Trophoblast cell (in vitro differentiated cells and primary cell): Measurements from ENCODE around the gene EXOC4.

Source experiments
- DNase-seq, 2 donors: peaks; one replicate each; pipeline ENCODE4 v3.0.0-alpha.2; 2016
- H2AFZ ChIP-seq: 2 replicates; pipeline ENCODE4 v1.6.1; 2013; ENCODE audit warnings: low read length, moderate library complexity, mild to moderate bottlenecking; ENCODE audit not compliant: insufficient read depth, poor library complexity
- H2AK5ac ChIP-seq: 2 replicates; pipeline ENCODE4 v1.6.1; 2013; ENCODE audit warnings: mild to moderate bottlenecking, low read length
- H2BK120ac ChIP-seq: 2 replicates; pipeline ENCODE4 v1.6.1; 2013; ENCODE audit warnings: low read length, mild to moderate bottlenecking, moderate library complexity; ENCODE audit not compliant: insufficient read depth, poor library complexity
- H2BK12ac ChIP-seq: 2 replicates; pipeline ENCODE4 v1.6.1; 2013; ENCODE audit warnings: mild to moderate bottlenecking, low read length, moderate library complexity
- H2BK5ac ChIP-seq: 2 replicates; pipeline ENCODE4 v1.6.1; 2013; ENCODE audit warnings: low read length, low read depth, moderate library complexity, mild to moderate bottlenecking; ENCODE audit not compliant: poor library complexity
- H3K14ac ChIP-seq: 2 replicates; pipeline ENCODE4 v1.6.1; 2013; ENCODE audit warnings: mild to moderate bottlenecking, low read length
- H3K18ac ChIP-seq: 2 replicates; pipeline ENCODE4 v1.6.1; 2013; ENCODE audit warnings: mild to moderate bottlenecking, low read length
- H3K23ac ChIP-seq: 2 replicates; pipeline ENCODE4 v1.6.1; 2013; ENCODE audit warnings: low read length
- H3K27ac ChIP-seq: 2 replicates; pipeline ENCODE4 v1.5.1; 2013; ENCODE audit warnings: low read depth, mild to moderate bottlenecking, inconsistent platforms, low read length, moderate library complexity
- H3K27me3 ChIP-seq: 2 replicates; pipeline ENCODE4 v1.6.1; 2013; ENCODE audit warnings: inconsistent platforms, mild to moderate bottlenecking, low read length, moderate library complexity; ENCODE audit not compliant: insufficient read depth
- H3K36me3 ChIP-seq, 2 experiments: 1 replicate in 1 of 2; 2 replicates in 1 of 2; pipeline ENCODE4 v1.6.1; 2013; ENCODE audit warnings: low read length in 2 of 2, mild to moderate bottlenecking in 2 of 2, moderate library complexity in 1 of 2; ENCODE audit not compliant: insufficient read depth in 2 of 2, control insufficient read depth in 1 of 2
- H3K4ac ChIP-seq: 2 replicates; pipeline ENCODE4 v1.6.1; 2013; ENCODE audit warnings: low read depth, mild to moderate bottlenecking, low read length, moderate library complexity
- H3K4me1 ChIP-seq, 2 experiments: 1 replicate in 1 of 2; 2 replicates in 1 of 2; pipeline ENCODE4 v1.6.1; 2013; ENCODE audit warnings: low read length in 2 of 2, mild to moderate bottlenecking in 2 of 2, moderate library complexity in 1 of 2; ENCODE audit not compliant: insufficient read depth in 2 of 2, control insufficient read depth in 1 of 2
- H3K4me2 ChIP-seq: 2 replicates; pipeline ENCODE4 v1.6.1; 2013; ENCODE audit warnings: inconsistent platforms, mild to moderate bottlenecking, low read length, moderate library complexity
- H3K4me3 ChIP-seq: 2 replicates; pipeline ENCODE4 v1.5.1; 2013; ENCODE audit warnings: mild to moderate bottlenecking, low read depth, low read length, inconsistent platforms
- H3K79me1 ChIP-seq: one replicate; pipeline ENCODE4 v1.6.1; 2013; ENCODE audit warnings: low read length
- H3K79me2 ChIP-seq: 2 replicates; pipeline ENCODE4 v1.6.1; 2013; ENCODE audit warnings: low read length, mild to moderate bottlenecking; ENCODE audit not compliant: control insufficient read depth, insufficient read depth, poor library complexity
- H3K9ac ChIP-seq: 2 replicates; pipeline ENCODE4 v1.6.1; 2013; ENCODE audit warnings: mild to moderate bottlenecking, low read length
- H3K9me3 ChIP-seq: 2 replicates; pipeline ENCODE4 v1.6.1; 2013; ENCODE audit warnings: low read depth, mild to moderate bottlenecking, control low read depth, inconsistent platforms, low read length; ENCODE audit not compliant: insufficient read depth
- H4K12ac ChIP-seq: 2 replicates; pipeline ENCODE4 v1.6.1; 2013; ENCODE audit warnings: low read depth, mild to moderate bottlenecking, low read length, moderate library complexity
- H4K8ac ChIP-seq: 2 replicates; pipeline ENCODE4 v1.6.1; 2013; ENCODE audit warnings: low read depth, mild to moderate bottlenecking, low read length, moderate library complexity
- H4K91ac ChIP-seq: one replicate; pipeline ENCODE4 v1.6.1; 2013; ENCODE audit warnings: low read depth, mild to moderate bottlenecking, low read length, moderate library complexity
- WGBS: extraction: QIAGEN DNeasy Blood & Tissue Kit; methylation state at CpG from one replicate; pipeline ENCODE4 v1.1.7; 2013; ENCODE audit warnings: missing lambda C conversion rate; ENCODE audit not compliant: insufficient read length, insufficient coverage; ENCODE audit errors: extremely low coverage; 5-methylcytosine and 5-hydroxymethylcytosine counted together

The EXOC4 gene

GRCh38 chr7:133871757-133872156, 618.9 kb downstream of the EXOC4 start:
- no peak overlapping the region for H2AK5ac ChIP-seq
- no peak overlapping the region for H2BK120ac ChIP-seq
- DNase-seq = no peak
- H3K23ac ChIP-seq = no peak overlapping the region
- no peaks in the 10 kb centered on the region for H3K79me1 ChIP-seq
- H2AFZ ChIP-seq = no peak overlapping the region
- no peak overlapping the region for H3K27ac ChIP-seq
- no peak overlapping the region for H4K91ac ChIP-seq
- no peak overlapping the region for H2BK12ac ChIP-seq
- H3K9me3 ChIP-seq = no peaks in the 10 kb centered on the region
- no CpG with 5 or more reads among the region's 1 CpG for WGBS
- H3K36me3 ChIP-seq = no peaks in the 10 kb centered on the region
- H2BK5ac ChIP-seq = no peak overlapping the region
- H3K79me2 ChIP-seq = no peaks in the 10 kb centered on the region
- H4K12ac ChIP-seq = no peak overlapping the region
- H3K4me1 ChIP-seq = no peaks in the 10 kb centered on the region
- no peak overlapping the region for H3K9ac ChIP-seq
- no peak overlapping the region for H3K14ac ChIP-seq
- H4K8ac ChIP-seq = no peak overlapping the region
- no peak overlapping the region for H3K4me3 ChIP-seq
- H3K18ac ChIP-seq = no peak overlapping the region
- no peaks in the 10 kb centered on the region for H3K27me3 ChIP-seq
- no peak overlapping the region for H3K4me2 ChIP-seq
- H3K4ac ChIP-seq = no peak overlapping the region

GRCh38 chr7:133873187-133873586, 620.3 kb downstream of the EXOC4 start:
- Histone ChIP-seq H3K4ac (no peak overlapping the region), H3K4me1 (no peaks in the 10 kb centered on the region), H3K9ac (no peak overlapping the region), H3K9me3 (no peaks in the 10 kb centered on the region), H3K4me2 (no peak overlapping the region), H3K27ac (no peak overlapping the region), H3K23ac (no peak overlapping the region), H2AFZ (no peak overlapping the region), H2BK120ac (no peak overlapping the region), H3K14ac (no peak overlapping the region), H4K91ac (no peak overlapping the region), H4K8ac (no peak overlapping the region), H3K27me3 (no peaks in the 10 kb centered on the region), H2BK5ac (no peak overlapping the region), H2BK12ac (no peak overlapping the region), H3K18ac (no peak overlapping the region), H4K12ac (no peak overlapping the region), H3K4me3 (no peak overlapping the region), H2AK5ac (no peak overlapping the region), H3K36me3 (no peaks in the 10 kb centered on the region), H3K79me1 (no peaks in the 10 kb centered on the region), H3K79me2 (no peaks in the 10 kb centered on the region)
- no peak for DNase-seq
- WGBS = no CpG with 5 or more reads among the region's 4 CpGs

GRCh38 chr7:133873631-133874030, 620.8 kb downstream of the EXOC4 start:
- WGBS = no CpG with 5 or more reads among the region's 2 CpGs
- Histone ChIP-seq H3K27me3 (no peaks in the 10 kb centered on the region), H3K4me1 (no peaks in the 10 kb centered on the region), H3K23ac (no peak overlapping the region), H3K4me2 (no peak overlapping the region), H4K12ac (no peak overlapping the region), H3K79me2 (no peaks in the 10 kb centered on the region), H3K36me3 (no peaks in the 10 kb centered on the region), H3K9me3 (no peaks in the 10 kb centered on the region), H2BK120ac (no peak overlapping the region), H3K79me1 (no peaks in the 10 kb centered on the region), H3K18ac (no peak overlapping the region), H3K4me3 (no peak overlapping the region), H4K8ac (no peak overlapping the region), H2BK5ac (no peak overlapping the region), H3K4ac (no peak overlapping the region), H4K91ac (no peak overlapping the region), H2BK12ac (no peak overlapping the region), H3K14ac (no peak overlapping the region), H2AK5ac (no peak overlapping the region), H2AFZ (no peak overlapping the region), H3K27ac (no peak overlapping the region), H3K9ac (no peak overlapping the region)
- DNase-seq = no peak

GRCh38 chr7:133883591-133883990, 630.7 kb downstream of the EXOC4 start:
- no peak overlapping the region for H3K4ac ChIP-seq
- no peak overlapping the region for H2BK12ac ChIP-seq
- H3K79me1 ChIP-seq = no peaks in the 10 kb centered on the region
- no CpG with 5 or more reads among the region's 3 CpGs for WGBS
- H3K27me3 ChIP-seq = no peaks in the 10 kb centered on the region
- no peak overlapping the region for H2AFZ ChIP-seq
- H3K4me2 ChIP-seq = no peak overlapping the region
- H4K12ac ChIP-seq = no peak overlapping the region
- H3K4me1 ChIP-seq = no peaks in the 10 kb centered on the region
- H3K9ac ChIP-seq = no peak overlapping the region
- no peaks in the 10 kb centered on the region for H3K79me2 ChIP-seq
- no peak overlapping the region for H3K23ac ChIP-seq
- H2AK5ac ChIP-seq = no peak overlapping the region
- no peak overlapping the region for H2BK120ac ChIP-seq
- no peak overlapping the region for H4K8ac ChIP-seq
- H3K4me3 ChIP-seq = no peak overlapping the region
- DNase-seq = no peak
- no peak overlapping the region for H2BK5ac ChIP-seq
- H4K91ac ChIP-seq = no peak overlapping the region
- no peak overlapping the region for H3K14ac ChIP-seq
- no peaks in the 10 kb centered on the region for H3K36me3 ChIP-seq
- no peak overlapping the region for H3K18ac ChIP-seq
- H3K9me3 ChIP-seq = no peaks in the 10 kb centered on the region
- H3K27ac ChIP-seq = no peak overlapping the region
